Germinal center (tissue), 1 donor: ENCODE measurements around the gene PITPNM3.

ENCODE experiments used
- DNase-seq: peaks from one replicate; pipeline ENCODE4 v3.0.0; 2012; ENCODE audit warnings: mixed read lengths, low spot score

Gene PITPNM3

GRCh38 chr17:6551869-6552531 is 4.4 kb downstream of the PITPNM3 start:
- DNase-seq, result no peak

GRCh38 chr17:6551356-6551755 is 5.0 kb downstream of the PITPNM3 start:
- DNase-seq, result no peak

GRCh38 chr17:6549384-6550036 is 6.8 kb downstream of the PITPNM3 start:
- DNase-seq, result no peak

- DNase-seq, result no peak
Measured at GRCh38 chr17:6548578-6549330, 7.6 kb downstream of the PITPNM3 start.

- no peak for DNase-seq
Measured at GRCh38 chr17:6548034-6548433, 8.3 kb downstream of the PITPNM3 start.

GRCh38 chr17:6547336-6547735 is 9.0 kb downstream of the PITPNM3 start:
- no peak for DNase-seq

GRCh38 chr17:6546069-6546718 is 10.2 kb downstream of the PITPNM3 start:
- no peak for DNase-seq

- DNase-seq, result no peak
Measured at GRCh38 chr17:6545291-6545690, 11.1 kb downstream of the PITPNM3 start.

- DNase-seq, result no peak
Measured at GRCh38 chr17:6544011-6544370, 12.4 kb downstream of the PITPNM3 start.

- no peak for DNase-seq
Measured at GRCh38 chr17:6543079-6544010, 13.0 kb downstream of the PITPNM3 start.

GRCh38 chr17:6542577-6542976 is 13.8 kb downstream of the PITPNM3 start:
- no peak for DNase-seq

GRCh38 chr17:6541886-6542285 is 14.5 kb downstream of the PITPNM3 start:
- no peak for DNase-seq

- DNase-seq, result no peak
Measured at GRCh38 chr17:6539871-6540270, 16.5 kb downstream of the PITPNM3 start.

- no peak for DNase-seq
Measured at GRCh38 chr17:6536566-6537065, 19.7 kb downstream of the PITPNM3 start.

GRCh38 chr17:6536053-6536452 is 20.3 kb downstream of the PITPNM3 start:
- no peak for DNase-seq

GRCh38 chr17:6534846-6535514 is 21.4 kb downstream of the PITPNM3 start:
- no peak for DNase-seq

GRCh38 chr17:6532441-6532885 is 23.9 kb downstream of the PITPNM3 start:
- DNase-seq, result no peak

GRCh38 chr17:6531575-6531974 is 24.8 kb downstream of the PITPNM3 start:
- DNase-seq, result no peak

GRCh38 chr17:6530324-6530920 is 25.9 kb downstream of the PITPNM3 start:
- DNase-seq, result no peak

GRCh38 chr17:6528557-6528956 is 27.8 kb downstream of the PITPNM3 start:
- no peak for DNase-seq
